ENCODE data around the gene ATG16L1.

Gene ATG16L1

DNA sequence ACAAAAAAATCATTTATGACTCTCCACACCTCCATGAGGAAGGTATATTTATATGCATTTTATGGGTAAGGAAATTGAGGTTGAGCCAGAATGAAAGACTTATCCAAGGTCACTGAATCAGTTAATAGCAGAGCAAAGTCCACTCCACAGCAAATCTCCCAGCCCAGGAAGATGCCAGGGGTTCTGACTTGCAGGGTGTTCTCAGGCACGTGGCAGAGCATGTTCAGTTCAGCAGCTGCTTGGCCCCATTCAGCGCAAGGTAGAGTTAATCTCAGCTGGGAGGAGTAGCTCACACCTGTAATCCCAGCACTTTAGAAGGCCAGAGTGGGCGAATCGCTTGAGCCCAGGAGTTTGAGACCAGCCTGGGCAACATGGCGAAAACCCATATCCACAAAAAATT, 85.1 kb downstream of the ATG16L1 start:
- no peak for FAIRE-seq

DNA sequence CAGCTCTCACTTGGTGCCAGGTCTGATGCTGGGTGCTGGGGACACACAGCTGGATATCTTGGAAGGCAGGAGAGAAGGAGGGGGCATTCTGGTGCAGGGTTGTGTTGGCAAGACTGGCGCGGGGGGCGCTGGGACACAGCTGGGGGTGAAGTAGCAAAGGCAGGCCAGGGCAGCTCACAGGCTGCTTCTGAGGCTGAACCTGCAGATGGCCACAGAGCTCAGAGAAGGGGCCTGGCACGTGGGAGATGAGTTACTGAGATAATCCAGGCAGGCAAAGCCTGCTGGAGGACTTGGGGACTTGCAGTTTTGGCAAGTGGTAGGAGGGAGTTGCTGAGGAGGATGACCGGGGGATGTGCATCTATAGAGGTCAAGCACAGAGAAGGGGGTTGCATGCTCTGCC, 86.6 kb downstream of the ATG16L1 start:
- FAIRE-seq, result no peak

GRCh38 chr2:233338812-233339368, 87.4 kb downstream of the ATG16L1 start:
- no peak for FAIRE-seq

GRCh38 chr2:233339427-233339826, 88.0 kb downstream of the ATG16L1 start:
- no peak for FAIRE-seq

- no peak for FAIRE-seq
These were observed 89.8 kb downstream of the ATG16L1 start for GRCh38 chr2:233341296-233341695.

GRCh38 chr2:233342301-233342700, 90.8 kb downstream of the ATG16L1 start:
- FAIRE-seq, result no peak

DNA sequence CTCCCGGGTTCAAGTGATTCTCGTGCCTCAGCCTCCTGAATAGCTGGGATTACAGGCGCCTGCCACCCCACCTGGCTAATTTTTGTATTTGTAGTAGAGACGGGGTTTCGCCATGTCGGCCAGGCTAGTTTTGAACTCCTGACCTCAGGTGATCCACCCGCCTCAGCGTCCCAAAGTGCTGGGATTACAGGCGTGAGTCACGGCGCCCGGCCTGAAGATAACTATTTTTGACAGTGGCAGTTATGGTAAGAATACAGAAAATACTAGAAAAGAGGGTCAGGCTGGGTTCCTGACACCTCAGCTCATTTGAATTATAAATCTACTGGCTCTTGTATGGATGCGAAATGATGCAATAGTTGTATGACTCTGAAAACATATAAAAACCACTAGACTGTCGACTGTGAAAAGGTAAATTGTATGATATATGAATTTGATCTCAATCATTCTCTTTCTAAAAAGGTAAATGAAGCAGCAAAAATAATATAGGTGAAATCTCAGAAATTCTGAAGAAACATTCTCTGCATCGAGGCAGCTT, 91.8 kb downstream of the ATG16L1 start:
- FAIRE-seq, result no peak

Measured in islet of Langerhans (tissue), 1 donor.